ENCODE measurements around the gene CNTNAP4.

The CNTNAP4 gene

GRCh38 chr16:76389126-76389525 lies 111.9 kb downstream of the CNTNAP4 start:
- no peak for DNase-seq

- no peak for DNase-seq
Observed at GRCh38 chr16:76390476-76390875, 113.3 kb downstream of the CNTNAP4 start.

GRCh38 chr16:76396977-76397376 lies 119.8 kb downstream of the CNTNAP4 start:
- no peak for DNase-seq

GRCh38 chr16:76409706-76410105 lies 132.5 kb downstream of the CNTNAP4 start:
- no peak for DNase-seq

- DNase-seq, result no peak
Observed at GRCh38 chr16:76421571-76421970, 144.4 kb downstream of the CNTNAP4 start.

GRCh38 chr16:76428858-76429257 lies 151.7 kb downstream of the CNTNAP4 start:
- no peak for DNase-seq

- peak in 1 of 51 donors; percentile 20 for DNase-seq
Observed at GRCh38 chr16:76441391-76441790, 164.2 kb downstream of the CNTNAP4 start.

- no peak for DNase-seq
Observed at GRCh38 chr16:76441876-76442275, 164.7 kb downstream of the CNTNAP4 start.

GRCh38 chr16:76443973-76444372 lies 166.8 kb downstream of the CNTNAP4 start:
- no peak for DNase-seq

- DNase-seq, result no peak
Observed at GRCh38 chr16:76444832-76445231, 167.6 kb downstream of the CNTNAP4 start.

- DNase-seq, result no peak
Observed at GRCh38 chr16:76445815-76446214, 168.6 kb downstream of the CNTNAP4 start.

- no peak for DNase-seq
Observed at GRCh38 chr16:76446251-76446650, 169.1 kb downstream of the CNTNAP4 start.

- DNase-seq, result no peak
Observed at GRCh38 chr16:76450890-76451289, 173.7 kb downstream of the CNTNAP4 start.

- no peak for DNase-seq
Observed at GRCh38 chr16:76455257-76455656, 178.1 kb downstream of the CNTNAP4 start.

- no peak for DNase-seq
Observed at GRCh38 chr16:76456016-76456415, 178.8 kb downstream of the CNTNAP4 start.

GRCh38 chr16:76459111-76459510 lies 181.9 kb downstream of the CNTNAP4 start:
- DNase-seq, result no peak

- DNase-seq, result no peak
Observed at GRCh38 chr16:76461836-76462235, 184.6 kb downstream of the CNTNAP4 start.

- no peak for DNase-seq
Observed at GRCh38 chr16:76464955-76465620, 187.9 kb downstream of the CNTNAP4 start.

- no peak for DNase-seq
Observed at GRCh38 chr16:76466871-76467270, 189.7 kb downstream of the CNTNAP4 start.

- DNase-seq, result no peak
Observed at GRCh38 chr16:76474048-76474447, 196.8 kb downstream of the CNTNAP4 start.

GRCh38 chr16:76478105-76478504 lies 200.9 kb downstream of the CNTNAP4 start:
- no peak for DNase-seq

- DNase-seq, result peak in 9 of 51 donors; percentile 1 to 60 (median 21)
Observed at GRCh38 chr16:76483307-76483909, 206.2 kb downstream of the CNTNAP4 start.

- DNase-seq, result no peak
Observed at GRCh38 chr16:76484020-76484419, 206.8 kb downstream of the CNTNAP4 start.

- no peak for DNase-seq
Observed at GRCh38 chr16:76486740-76487139, 209.5 kb downstream of the CNTNAP4 start.

Data from hypothalamus (tissue), 51 donors.